WTC11 (cell line): ENCODE measurements around the gene SLC38A6. TPM values are rescaled to one million over a fixed set of nuclear protein-coding genes. Genes with fewer than 3 reads are reported as not detected.

Experiments used
- ATAC-seq: fragments of 200-7000 bp; cut with Tn5 transposase; 2 replicates; pipeline ENCODE4 v1.10.0; 2021; ENCODE audit warnings: mild to moderate bottlenecking, moderate library complexity
- CTCF ChIA-PET: fragments of 300-600 bp; sonication (Branson Sonifier 250); formaldehyde crosslinking; loops from one replicate; lab custom pipeline; 2021; ENCODE audit warnings: antibody characterized with exemption; lab: Charles Lee
- POLR2A ChIA-PET: fragments of 350-600 bp; sonication (Branson Sonifier 250); formaldehyde crosslinking; loops from one replicate; lab custom pipeline; 2021; ENCODE audit warnings: antibody characterized with exemption; lab: Charles Lee
- DNase-seq: peaks from one replicate; pipeline ENCODE4 v3.0.0; 2021; ENCODE audit warnings: low spot score
- H3K27ac Mint-ChIP-seq: 2 replicates; pipeline ENCODE4 v1.8.0; 2021; ENCODE audit warnings: mixed read lengths
- H3K27me3 Mint-ChIP-seq: 2 replicates; pipeline ENCODE4 v1.8.0; 2021; ENCODE audit warnings: low read depth, mild to moderate bottlenecking, moderate library complexity, mixed read lengths
- H3K36me3 Mint-ChIP-seq: 2 replicates; pipeline ENCODE4 v1.8.0; 2021; ENCODE audit warnings: mixed read lengths
- H3K4me1 Mint-ChIP-seq: 2 replicates; pipeline ENCODE4 v1.8.0; 2022; ENCODE audit warnings: mixed read lengths
- H3K4me3 Mint-ChIP-seq: 2 replicates; pipeline ENCODE4 v1.8.0; 2021; ENCODE audit warnings: mild to moderate bottlenecking, moderate library complexity, mixed read lengths
- H3K9me3 Mint-ChIP-seq: 2 replicates; pipeline ENCODE4 v1.8.0; 2021; ENCODE audit warnings: mixed read lengths
- AFF4 ChIP-seq: sonication (generic); formaldehyde crosslinking; IDR thresholded peaks from 2 replicates; pipeline ENCODE4 v1.8.1; 2023; ENCODE audit warnings: mild to moderate bottlenecking, missing genetic modification reagents, borderline replicate concordance
- ATF3 ChIP-seq: sonication (generic); formaldehyde crosslinking; conservative IDR thresholded peaks from 2 replicates; pipeline ENCODE4 v1.8.1; 2022; ENCODE audit warnings: mild to moderate bottlenecking, missing genetic modification reagents
- CBFB ChIP-seq: sonication (generic); formaldehyde crosslinking; IDR thresholded peaks from 2 replicates; pipeline ENCODE4 v1.8.1; 2022; ENCODE audit warnings: mild to moderate bottlenecking, low read depth, missing genetic modification reagents
- CTCF ChIP-seq: fragments of 200-600 bp; IDR thresholded peaks from 2 replicates; pipeline ENCODE4 v1.8.0; 2022; ENCODE audit warnings: antibody characterized with exemption
- E2F4 ChIP-seq: sonication (generic); formaldehyde crosslinking; IDR thresholded peaks from 2 replicates; pipeline ENCODE4 v1.8.1; 2022; ENCODE audit warnings: low read depth, mild to moderate bottlenecking, moderate library complexity, missing genetic modification reagents, borderline replicate concordance
- NFE2L1 ChIP-seq: sonication (generic); formaldehyde crosslinking; IDR thresholded peaks from 2 replicates; pipeline ENCODE4 v1.8.1; 2023; ENCODE audit warnings: missing genetic modification reagents
- NR1H2 ChIP-seq: sonication (generic); formaldehyde crosslinking; IDR thresholded peaks from 2 replicates; pipeline ENCODE4 v1.9.0; 2021; ENCODE audit warnings: mild to moderate bottlenecking, moderate library complexity, missing genetic modification reagents
- STAT6 ChIP-seq: sonication (generic); formaldehyde crosslinking; conservative IDR thresholded peaks from 2 replicates; pipeline ENCODE4 v1.8.1; 2023; ENCODE audit warnings: mild to moderate bottlenecking, low read depth, missing genetic modification reagents, moderate library complexity
- TEAD1 ChIP-seq: sonication (generic); formaldehyde crosslinking; IDR thresholded peaks from 2 replicates; pipeline ENCODE4 v1.8.0; 2022; ENCODE audit warnings: mild to moderate bottlenecking, missing genetic modification reagents
- ZNF281 ChIP-seq: sonication (generic); formaldehyde crosslinking; IDR thresholded peaks from 2 replicates; pipeline ENCODE4 v1.8.0; 2023; ENCODE audit warnings: mild to moderate bottlenecking, missing genetic modification reagents
- ZNF512 ChIP-seq: sonication (generic); formaldehyde crosslinking; IDR thresholded peaks from 2 replicates; pipeline ENCODE4 v1.8.1; 2022; ENCODE audit warnings: missing genetic modification reagents, borderline replicate concordance
- total RNA-seq: library from RNA; stranded (reverse); gene quantifications from 3 replicates; pipeline ENCODE4 v1.2.3, GENCODE V29; 2021

Gene SLC38A6
- total RNA-seq, 1 experiment from 2014 or later = 8.7 TPM

GRCh38 chr14:61003571-61003970, 22.5 kb downstream of the SLC38A6 start:
- no peaks in the 10 kb centered on the region for H3K4me1 Mint-ChIP-seq
- H3K36me3 Mint-ChIP-seq = peaks cover 6% of the 10 kb centered on the region
- no peaks in the 10 kb centered on the region for H3K27me3 Mint-ChIP-seq
- no peak for ATAC-seq
- no peak for TF ChIP-seq CTCF
- no peak for TF ChIP-seq ZNF281 (CRISPR knock-in tag)
- TF ChIP-seq NR1H2 (CRISPR knock-in tag) = no peak
- no peak for TF ChIP-seq ZNF512 (CRISPR knock-in tag)
- no peak for TF ChIP-seq NFE2L1 (CRISPR knock-in tag)
- no peak for TF ChIP-seq E2F4
- TF ChIP-seq STAT6 (CRISPR knock-in tag) = no peak
- no peak for TF ChIP-seq ATF3 (CRISPR knock-in tag)
- no peak for TF ChIP-seq AFF4 (CRISPR knock-in tag)
- TF ChIP-seq TEAD1 = no peak
- TF ChIP-seq CBFB (CRISPR knock-in tag) = no peak
- H3K9me3 Mint-ChIP-seq = 0 out of 2 replicates have a peak, but pooled peaks cover 3% of the 10 kb centered on the region
- no peak overlapping the region for H3K4me3 Mint-ChIP-seq
- no peak for DNase-seq
- ChIA-PET CTCF (no interaction called here), POLR2A (no interaction called here)
- no peak overlapping the region for H3K27ac Mint-ChIP-seq
